Mammary epithelial cell (primary cell): Measurements from ENCODE around the gene COBL.

ENCODE experiments used
- CTCF ChIP-seq, 2 donors: IDR thresholded peaks in 1 of 2; conservative IDR thresholded peaks in 1 of 2; 2 replicates each; pipeline ENCODE4 v1.5.1; 2011 to 2012; ENCODE audit warnings: inconsistent platforms in 2 of 2, low read length in 2 of 2, mild to moderate bottlenecking in 2 of 2, control low read depth in 1 of 2, low read depth in 1 of 2; ENCODE audit not compliant: insufficient read depth in 1 of 2; ENCODE audit errors: extremely low read depth in 1 of 2
- EZH2 ChIP-seq: IDR thresholded peaks from 2 replicates; pipeline ENCODE4 v1.6.1; 2012; ENCODE audit warnings: low read length, inconsistent platforms, borderline replicate concordance

- TF ChIP-seq EZH2, result no peak
- no peak for TF ChIP-seq CTCF (conservative IDR thresholded peaks at IDR 0.05 in 1 of 2, IDR thresholded peaks at IDR 0.05 in 1 of 2; ENCODE audit: extremely low read depth in 1 of 2, insufficient read depth in 1 of 2, low read depth in 1 of 2, low read length in 2 of 2)
Measured at GRCh38 chr7:51274955-51275354, 41.7 kb downstream of the COBL start.
